Globus pallidus (tissue), 1 donor: ENCODE measurements around the gene SLC4A2.

Experiments
- DNase-seq: peaks from one replicate; pipeline ENCODE4 v3.0.0-alpha.2; 2015; ENCODE audit warnings: low spot score

SLC4A2 gene

GRCh38 chr7:151062399-151063211, 3.2 kb downstream of the SLC4A2 start:
- no peak for DNase-seq

GRCh38 chr7:151063212-151063561, 3.8 kb downstream of the SLC4A2 start:
- DNase-seq = no peak

DNA sequence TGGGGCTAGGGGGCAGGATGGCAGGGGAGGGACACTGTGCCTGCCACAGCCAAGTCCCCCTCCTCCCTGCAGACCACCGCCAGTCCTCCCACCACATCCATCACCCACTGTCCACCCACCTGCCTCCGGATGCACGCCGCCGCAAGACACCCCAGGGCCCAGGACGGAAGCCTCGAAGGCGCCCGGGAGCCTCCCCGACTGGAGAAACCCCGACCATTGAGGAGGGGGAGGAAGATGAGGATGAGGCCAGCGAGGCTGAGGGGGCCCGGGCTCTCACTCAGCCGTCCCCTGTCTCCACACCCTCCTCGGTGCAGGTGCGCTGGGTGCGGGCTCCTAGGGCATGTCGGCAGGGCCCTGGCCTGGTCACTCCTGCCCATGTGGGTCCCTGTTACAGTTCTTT, 5.1 kb downstream of the SLC4A2 start:
- DNase-seq = no peak

DNA sequence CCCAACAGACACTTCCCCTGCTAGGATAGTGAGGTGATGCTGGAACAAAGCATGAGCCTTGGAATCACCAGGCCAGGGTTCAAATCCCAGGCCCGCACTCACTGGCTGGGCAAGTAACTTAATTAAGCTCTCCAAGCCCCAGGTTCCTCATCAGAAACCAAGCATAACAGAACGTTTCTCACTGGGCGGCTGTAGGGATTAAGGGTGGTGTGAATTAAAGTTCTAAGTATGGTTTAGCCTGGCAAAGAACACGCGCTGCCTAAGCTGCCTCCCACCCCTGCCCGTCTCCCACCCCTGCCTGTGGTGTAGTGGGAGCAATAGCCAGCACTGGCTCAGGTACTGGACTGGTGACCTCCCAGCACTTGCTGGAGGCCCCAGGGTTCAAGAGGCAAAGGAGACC, 5.6 kb downstream of the SLC4A2 start:
- no peak for DNase-seq

DNA sequence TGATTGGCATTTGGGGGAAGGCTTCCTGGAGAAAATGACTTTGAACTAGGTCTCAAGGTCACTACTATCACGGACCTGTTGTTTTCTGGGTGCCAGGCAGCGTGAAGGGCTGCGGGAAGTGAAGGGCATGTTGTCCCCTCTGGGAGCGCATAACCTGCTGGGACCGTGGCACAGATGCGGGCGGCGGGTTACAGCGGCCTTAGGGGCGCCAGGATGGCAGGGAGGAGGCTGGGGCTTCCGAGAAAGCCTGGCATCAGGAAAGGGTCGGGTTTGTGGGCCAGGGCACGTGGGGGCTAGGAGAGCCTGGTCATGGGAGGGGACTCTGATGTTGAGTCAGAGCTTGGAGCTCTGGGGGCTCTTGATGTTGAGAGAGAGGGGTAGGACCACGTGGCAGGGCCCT, 6.1 kb downstream of the SLC4A2 start:
- DNase-seq = no peak

DNA sequence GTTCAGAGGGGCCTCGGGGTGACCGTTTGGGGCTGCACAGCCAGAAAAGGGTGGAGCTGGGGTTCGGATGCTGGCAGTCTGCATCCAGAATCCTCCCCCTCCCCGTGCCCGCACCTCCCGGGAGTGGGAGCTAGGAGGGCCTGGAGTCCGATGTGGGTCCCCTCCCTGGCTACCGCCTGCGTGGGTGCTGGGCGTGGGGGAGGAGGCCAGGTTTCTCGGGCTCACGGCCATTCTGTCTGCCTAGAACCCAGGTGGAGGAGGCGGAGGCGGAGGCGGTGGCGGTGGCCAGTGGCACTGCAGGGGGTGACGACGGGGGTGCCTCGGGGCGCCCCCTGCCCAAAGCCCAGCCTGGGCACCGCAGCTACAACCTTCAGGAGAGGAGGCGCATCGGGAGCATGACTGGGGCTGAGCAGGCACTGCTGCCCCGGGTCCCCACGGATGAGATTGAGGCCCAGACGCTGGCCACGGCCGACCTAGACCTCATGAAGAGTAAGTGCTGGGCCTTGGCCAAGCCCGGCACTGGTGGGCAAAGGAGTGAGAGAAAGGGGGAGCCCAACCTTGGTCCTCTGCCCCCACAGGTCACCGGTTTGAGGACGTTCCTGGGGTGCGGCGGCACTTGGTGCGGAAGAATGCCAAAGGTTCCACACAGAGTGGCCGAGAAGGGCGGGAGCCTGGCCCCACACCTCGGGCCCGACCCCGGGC, 7.0 kb downstream of the SLC4A2 start:
- DNase-seq = no peak

DNA sequence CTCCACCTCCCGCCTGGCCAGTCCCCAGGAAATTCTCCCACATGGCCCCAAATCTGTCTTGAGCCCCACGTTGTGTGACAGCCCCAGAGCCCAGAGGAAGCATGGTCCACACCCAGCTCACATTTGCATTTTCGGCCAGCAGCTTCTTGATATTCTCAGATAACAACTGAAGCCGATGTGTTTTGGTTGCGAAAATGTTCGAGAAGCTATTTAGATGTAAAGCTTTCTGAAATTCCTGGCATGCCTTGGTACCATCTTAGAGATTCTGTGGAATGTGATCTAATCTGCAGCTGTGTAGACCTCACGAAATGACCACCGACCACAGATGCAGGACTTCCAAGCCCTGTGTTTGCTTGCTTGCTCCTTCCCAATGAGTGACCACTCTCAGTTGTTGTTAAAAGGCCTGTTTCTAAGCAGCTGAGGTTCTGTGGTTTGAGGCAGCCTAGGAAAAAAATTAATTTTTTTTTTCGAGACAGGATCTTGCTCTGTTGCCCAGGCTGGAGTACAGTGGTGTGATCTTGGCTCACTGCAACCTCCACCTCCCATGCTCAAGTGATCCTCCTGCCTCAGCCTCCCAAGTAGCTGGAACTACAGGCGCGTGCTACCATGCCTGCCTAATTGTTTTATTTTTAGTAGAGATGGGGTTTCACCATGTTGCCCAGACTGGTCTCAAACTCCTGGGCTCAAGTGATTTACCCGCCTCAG, 8.8 kb downstream of the SLC4A2 start:
- no peak for DNase-seq

- DNase-seq = no peak
These were observed 10.6 kb downstream of the SLC4A2 start for GRCh38 chr7:151069841-151070573.

DNA sequence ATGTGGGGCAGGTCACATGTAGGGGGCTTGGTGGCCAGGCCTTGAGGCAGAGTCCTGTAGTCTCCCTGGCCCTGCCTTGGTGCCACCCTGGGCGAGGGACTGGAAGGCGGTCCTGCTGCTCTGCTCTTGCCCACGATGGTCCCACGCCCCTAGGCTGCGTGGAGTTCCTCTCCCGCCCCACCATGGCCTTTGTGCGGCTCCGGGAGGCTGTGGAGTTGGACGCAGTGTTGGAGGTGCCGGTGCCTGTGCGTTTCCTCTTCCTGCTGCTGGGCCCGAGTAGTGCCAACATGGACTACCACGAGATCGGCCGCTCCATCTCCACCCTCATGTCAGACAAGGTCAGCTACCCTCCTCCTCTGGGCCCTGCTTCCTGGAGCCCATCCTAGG, 11.2 kb downstream of the SLC4A2 start:
- DNase-seq = no peak

- no peak for DNase-seq
These were observed 11.9 kb downstream of the SLC4A2 start for GRCh38 chr7:151071032-151071866.

DNA sequence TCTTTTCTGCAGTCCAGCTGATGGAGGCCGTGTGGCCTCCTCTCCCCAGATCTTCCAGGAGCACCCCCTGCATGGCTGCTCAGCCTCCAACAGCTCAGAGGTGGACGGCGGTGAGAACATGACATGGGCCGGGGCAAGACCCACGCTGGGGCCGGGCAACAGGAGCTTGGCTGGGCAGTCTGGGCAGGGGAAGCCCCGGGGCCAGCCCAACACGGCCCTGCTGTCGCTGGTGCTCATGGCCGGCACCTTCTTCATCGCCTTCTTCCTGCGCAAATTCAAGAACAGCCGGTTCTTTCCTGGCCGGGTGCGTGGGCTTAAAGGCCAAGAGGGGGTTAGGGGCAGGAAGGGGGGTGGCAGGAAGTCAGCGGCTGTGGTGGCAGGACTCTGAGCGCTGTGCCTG, 14.6 kb downstream of the SLC4A2 start:
- no peak for DNase-seq

GRCh38 chr7:151074817-151075661, 15.7 kb downstream of the SLC4A2 start:
- no peak for DNase-seq

GRCh38 chr7:151075662-151075971, 16.2 kb downstream of the SLC4A2 start:
- DNase-seq = no peak

DNA sequence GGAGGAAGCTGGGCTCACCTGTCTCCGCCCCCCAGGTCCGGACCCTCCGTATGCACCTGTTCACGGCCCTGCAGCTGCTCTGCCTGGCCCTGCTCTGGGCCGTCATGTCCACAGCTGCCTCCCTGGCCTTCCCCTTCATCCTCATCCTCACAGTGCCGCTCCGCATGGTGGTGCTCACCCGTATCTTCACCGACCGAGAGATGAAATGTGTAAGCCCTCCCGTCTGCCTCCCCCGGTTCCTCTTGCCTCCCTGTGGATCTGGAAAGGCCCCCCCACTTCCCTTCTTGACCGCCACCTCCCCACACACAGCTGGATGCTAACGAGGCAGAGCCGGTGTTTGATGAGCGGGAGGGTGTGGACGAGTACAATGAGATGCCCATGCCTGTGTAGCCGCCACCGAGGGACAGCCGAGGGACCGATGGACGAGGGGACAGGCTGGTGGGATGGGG, 16.6 kb downstream of the SLC4A2 start:
- no peak for DNase-seq

DNA sequence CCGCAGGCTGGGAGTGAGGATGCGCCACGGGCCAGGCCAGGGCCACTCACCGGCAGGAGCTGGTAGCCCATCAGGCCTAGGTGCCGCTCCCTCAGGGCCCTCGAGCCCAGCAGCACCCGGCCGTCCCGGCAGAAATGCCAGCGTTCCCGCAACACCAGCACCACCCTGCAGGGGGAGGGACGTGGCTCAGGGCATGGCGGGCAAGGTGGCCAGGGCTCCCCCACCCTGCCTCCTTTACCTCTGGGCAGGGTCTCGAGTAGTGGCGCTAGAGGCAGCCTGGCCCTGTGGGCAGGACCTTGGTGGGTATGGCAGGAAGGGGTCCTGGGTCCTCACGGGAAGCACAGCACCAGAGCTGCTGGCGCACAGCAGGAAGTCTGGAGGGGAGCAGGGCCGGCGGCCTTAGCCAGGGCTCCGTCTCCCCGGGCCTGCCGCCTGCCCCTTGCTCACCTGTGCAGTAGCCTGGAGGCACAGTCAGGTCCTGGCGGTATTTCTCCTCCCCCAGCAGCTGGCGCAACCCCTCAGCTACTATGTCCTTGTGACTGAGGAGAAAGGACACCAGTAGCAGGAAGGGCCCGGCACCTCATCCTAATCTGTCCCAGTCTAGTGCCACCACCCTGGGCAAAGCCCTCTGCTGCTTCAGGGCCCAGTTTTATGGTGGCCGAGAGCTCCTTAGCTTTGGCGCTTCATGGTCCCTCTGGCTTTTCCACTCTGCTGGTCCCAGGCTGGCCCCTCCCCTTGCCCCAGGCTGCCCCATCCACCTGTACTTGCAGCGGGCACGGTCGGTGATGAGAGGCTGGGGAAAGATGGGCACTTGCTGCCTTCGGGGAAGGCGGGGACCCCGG, 17.7 kb downstream of the SLC4A2 start:
- DNase-seq = no peak

DNA sequence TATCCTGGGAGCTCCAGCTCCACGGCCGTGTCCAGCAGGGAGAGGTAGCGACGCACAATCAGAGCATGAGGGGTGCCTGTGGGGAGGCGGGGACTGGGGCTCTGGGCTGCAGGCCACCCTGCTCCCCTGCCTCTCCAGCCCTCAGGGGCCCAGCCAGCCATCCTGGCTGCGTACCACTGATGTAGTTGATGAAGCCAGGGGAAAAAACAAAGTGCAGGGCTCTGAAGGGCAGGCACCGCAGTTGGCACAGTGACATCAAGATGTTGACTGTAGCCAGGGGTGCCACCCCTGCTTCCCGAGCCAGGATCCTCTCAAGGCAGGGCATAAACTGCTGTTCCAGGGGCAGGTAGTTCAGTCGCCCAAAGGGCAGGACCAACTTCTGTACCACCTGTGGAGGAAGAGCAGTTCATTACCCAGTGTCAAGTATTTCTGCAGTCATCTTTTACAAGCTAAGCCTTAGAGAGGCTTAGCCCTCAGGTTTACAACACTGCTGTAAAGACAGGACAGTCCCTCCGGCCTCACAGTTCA, 18.4 kb downstream of the SLC4A2 start:
- DNase-seq = no peak

GRCh38 chr7:151078233-151079040, 19.0 kb downstream of the SLC4A2 start:
- no peak for DNase-seq

DNA sequence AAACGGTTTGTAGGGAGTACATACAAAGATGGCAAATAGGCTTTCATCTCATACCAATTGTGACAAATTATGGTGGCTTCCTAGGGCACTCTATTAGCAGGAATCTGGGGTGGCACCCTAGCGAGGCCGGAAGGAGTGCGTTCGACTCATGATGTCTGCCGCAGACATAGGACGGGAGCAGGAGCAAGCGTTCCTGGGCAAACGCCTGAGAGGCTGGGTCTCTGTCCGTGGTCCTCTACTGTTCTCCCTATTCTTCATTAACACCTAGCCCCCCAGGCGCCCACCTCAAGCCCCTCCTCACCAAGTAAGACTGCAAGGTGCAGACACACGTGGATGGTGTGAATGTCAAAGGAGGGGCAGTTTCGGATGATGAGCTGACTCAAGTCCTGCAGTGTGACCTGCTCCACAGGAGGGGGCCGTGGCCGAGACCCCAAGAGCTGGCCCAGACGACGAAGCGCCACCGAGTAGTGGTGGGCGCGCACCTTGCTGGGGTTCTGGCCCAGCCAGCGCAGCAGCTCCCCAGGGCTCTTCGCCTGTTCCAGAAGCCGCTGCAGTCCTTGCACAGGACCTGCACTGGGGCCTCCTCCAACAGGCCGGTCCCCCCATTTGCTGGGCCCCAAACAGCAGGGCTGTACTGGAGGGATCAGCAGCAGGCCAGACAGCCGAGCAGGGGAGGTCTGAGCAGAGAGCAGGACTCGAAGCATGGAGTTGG, 20.0 kb downstream of the SLC4A2 start:
- no peak for DNase-seq
